Stimulated activated CD4-positive, alpha-beta T cell treated with anti-CD3 and anti-CD28 coated beads, Interleukin-4, amount 100 ng/mL, for 4 hours (primary cell): ENCODE measurements around the gene KIAA2012.
A peak's percentile ranks its signal among the peaks of the same experiment; 100 is the strongest.

ENCODE experiments used
- DNase-seq, 2 experiments: peaks; one replicate each; pipeline ENCODE4 v3.0.0-alpha.2; 2020

The KIAA2012 gene

DNA sequence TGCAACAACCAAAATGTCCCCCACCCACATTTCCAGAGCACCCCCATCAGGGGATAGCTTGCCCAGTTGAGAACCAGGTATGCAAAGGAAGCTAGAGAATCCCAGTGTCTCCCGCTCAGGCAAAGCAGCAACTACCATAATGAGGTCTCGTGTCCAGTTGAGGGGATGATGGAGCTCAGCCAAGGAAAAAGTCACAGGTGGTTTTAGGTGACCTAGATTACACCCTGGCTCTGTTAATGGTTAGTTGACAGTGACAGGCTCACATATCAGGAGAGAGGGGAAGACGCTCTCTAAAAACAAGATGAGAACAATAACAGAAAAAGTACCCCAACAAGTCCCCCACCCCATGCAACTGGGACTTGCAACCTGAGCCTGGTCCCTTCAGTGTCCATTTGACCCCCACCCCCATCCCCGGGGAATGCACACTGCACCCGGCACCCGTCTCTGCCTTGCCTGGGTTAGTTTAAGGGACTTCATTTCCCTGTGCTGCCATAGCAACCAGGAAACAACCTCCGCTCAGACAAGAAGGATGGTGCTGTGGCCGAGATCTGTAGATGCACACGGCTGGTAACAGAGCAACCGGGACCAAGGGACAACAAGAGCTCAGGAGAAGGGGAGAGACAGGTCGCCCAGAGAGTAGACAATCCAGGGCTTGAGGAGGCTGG, at the start of gene KIAA2012:
Gene KIAA2012, plus strand, starts transcription at position 519 of the 665 bp plus-strand sequence. CDS start 373 bp downstream, outside the sequence.
- no peak for DNase-seq

DNA sequence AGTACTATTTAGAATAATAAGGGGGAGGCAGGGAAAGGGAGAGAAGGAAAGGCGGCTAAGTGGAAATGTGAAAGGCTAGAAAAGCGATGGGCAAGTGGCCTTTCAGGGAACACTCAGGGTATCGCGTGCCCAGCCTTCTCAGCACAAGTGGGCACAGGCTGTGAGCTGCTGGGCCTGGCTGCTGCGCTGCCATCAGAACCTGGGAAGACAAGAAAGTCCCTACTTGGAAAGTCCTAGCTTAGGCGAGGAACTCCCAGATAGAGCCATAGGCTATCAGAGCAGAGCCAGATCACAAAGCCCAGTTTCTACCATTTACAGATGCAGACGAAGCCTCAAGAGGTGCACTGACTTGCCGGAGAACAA, 49.2 kb upstream of the KIAA2012 start:
- no peak for DNase-seq

DNA sequence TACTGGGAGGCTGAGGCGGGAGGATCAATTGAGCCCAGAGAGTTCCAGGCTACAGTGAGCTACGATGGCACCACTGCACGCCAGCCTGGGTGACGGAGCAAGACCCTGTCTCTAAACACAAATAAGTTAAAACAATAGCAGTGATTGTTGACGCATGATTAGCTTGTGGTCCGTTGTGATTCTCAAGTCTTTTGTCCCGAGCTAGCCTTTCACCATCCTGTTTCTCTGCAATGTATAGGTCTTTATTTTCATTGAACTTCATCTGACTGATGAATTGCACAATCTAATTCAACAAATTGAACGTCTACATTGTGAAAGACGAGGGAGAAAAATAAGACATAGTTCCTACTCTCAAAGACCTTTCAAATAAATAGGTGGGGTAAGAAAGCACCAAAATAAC, 48.2 kb upstream of the KIAA2012 start:
- DNase-seq, result no peak

DNA sequence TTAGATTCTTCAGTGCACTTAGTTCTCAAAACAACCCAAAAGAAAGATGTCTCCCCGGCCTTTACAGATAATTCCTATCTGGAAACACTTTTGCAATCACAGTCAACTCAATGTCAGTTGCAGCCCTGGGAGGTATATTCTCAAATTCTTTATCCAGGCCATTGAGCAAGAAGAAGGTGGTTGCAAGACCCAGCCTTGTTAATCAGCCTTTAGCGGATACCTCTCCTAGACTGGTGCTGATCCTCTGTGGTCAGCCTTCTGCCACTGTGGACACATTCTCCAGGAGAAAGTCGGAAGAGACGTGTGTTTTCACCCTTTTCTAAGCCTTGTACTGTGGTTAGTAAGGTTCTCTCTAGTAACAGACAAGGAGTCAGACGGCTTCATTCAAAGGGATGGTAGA, 47.2 kb upstream of the KIAA2012 start:
- no peak for DNase-seq

DNA sequence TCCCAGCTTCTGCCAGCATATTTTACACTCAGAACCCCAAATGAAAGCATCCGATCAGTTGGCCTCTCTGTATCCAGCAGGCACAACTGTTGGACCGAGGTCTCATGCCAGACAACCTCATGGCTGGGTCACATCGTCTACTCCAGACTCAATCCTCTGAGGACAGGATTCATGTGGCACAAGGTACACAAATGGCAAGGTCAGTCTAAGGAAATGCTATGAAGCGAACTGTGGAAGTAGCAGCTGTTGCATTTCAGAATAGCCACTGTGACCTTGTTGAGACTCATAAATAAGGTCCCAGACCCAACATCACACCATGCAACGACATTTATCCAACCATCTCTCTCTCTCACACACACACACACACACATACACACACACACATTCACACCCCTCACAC, 46.5 kb upstream of the KIAA2012 start:
- no peak for DNase-seq

DNA sequence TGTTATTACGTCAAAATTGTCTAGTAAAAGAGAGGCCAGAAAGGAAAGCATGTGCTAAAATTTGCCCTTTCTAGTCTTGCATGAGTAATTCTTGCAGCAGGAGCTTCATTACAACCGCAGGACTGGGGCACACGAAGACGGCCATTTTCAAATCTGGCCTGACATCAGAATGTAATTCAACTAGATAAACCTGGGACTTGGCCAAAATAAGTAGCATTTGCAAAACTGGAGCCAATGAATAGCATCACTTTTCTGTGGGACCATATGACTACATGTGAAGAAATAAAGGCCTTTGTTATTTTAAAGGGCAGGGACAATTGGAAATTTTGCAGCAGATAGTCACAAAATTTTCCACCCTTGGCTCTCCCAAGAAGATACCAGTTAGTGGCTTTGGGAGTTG, 42.4 kb upstream of the KIAA2012 start:
- DNase-seq, result no peak

DNA sequence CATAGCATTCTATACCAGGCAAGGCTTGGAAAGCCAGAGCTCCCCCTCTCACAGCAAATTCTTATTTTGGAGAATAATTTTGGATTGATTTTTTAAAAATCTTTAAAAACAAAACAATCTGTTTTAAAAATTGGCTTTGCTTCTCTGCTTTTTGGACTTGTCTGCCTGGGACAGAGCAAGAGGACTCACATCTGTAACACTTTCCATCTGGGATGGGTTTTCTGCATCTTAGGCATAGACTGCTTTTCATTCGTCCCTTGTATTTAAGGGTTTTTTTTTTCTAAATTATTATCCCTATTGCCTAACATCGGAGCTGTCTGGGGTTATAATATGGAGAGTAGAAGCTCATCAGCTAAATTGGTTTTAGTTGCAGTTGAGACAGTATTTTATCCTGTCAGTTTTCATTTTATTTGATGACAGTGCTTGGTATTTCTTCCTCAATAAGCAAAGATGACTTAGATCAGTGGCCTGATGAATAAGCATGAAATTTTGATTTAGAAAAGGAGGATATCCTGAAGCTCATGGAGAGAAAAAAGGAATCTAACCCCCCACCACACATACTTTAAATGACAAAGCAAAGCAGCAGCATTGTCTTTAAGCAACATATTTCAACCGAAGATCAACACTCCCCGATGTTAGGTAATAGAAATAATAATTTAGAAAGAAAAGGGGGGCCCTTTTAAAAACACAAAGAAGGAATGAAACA, 41.7 kb upstream of the KIAA2012 start:
- no peak for DNase-seq

DNA sequence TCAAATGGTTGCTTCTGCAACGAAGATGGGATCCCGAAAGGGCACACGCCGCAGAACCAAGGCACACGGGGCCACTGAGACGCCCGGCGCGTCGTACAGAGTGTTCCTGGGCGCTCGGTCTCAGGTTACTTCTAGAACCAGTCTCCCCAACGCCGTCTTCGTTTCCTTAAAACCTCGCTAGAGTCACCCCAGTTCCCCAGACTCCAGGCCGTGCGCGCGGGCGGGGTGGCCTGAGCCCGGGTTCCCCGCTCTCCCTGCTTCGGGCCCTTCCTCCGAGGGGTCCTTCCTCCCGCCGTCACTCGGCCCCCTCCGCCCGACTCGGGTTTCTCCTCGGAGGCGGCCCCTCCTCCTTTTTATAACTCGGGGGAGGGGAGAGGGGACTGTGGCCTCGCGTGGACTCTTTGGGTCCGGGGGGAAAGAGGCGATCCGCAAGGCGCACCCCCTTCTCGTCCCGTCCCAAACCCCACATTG, 40.2 kb upstream of the KIAA2012 start:
- peak in 1 of 2 experiments; percentile 12 for DNase-seq

DNA sequence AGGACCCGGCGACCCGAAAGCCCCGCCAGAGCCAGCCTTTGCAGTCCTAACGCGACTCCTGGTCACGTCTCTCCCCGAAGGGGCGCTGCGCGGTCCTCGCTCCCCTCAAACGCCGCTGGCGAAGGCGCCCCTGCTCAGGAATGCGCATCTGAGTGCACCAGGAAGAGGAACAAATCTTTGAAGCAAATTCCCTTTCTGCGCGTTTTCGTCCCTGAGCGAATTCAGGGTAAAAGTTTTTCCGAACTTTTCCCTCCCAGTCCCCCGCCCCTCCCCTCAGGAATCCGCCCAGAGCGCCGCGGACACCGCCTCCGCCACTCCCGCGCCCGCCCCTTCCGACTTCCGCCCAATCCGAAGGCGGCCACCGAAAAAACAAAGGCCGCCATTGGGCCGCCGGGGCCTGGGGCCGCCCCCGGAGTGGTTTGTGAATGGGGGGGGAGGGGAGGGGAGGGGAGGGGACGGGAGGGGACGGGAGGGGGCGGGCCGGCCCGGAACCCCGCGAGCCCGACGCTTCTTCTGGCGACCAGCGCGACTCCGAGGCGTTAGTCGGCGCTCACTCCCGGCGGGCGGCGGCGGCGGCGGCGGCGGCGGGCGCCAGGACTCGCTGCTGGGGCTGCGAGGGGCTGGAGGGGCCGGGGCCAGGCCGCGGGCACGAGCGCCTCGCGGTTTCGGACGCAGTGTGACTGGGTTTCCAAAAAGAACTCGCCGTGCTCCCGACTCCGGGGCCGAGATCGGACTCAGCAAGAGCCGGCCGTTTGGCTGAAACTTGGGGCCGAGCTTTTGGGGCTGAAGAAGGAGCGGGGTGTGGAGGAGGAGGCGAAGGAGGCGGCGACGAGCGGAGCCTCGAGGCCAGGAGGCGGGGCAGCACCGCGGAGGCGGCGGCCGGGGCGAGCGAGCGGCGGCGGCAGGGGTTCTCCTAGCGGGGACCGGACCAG, 39.5 kb upstream of the KIAA2012 start, which contains the start of gene FZD7:
Gene FZD7, plus strand, starts transcription at position 539 of the 932 bp plus-strand sequence. CDS start 793 bp downstream, outside the sequence.
- peak; percentile 79 to 84 for DNase-seq

DNA sequence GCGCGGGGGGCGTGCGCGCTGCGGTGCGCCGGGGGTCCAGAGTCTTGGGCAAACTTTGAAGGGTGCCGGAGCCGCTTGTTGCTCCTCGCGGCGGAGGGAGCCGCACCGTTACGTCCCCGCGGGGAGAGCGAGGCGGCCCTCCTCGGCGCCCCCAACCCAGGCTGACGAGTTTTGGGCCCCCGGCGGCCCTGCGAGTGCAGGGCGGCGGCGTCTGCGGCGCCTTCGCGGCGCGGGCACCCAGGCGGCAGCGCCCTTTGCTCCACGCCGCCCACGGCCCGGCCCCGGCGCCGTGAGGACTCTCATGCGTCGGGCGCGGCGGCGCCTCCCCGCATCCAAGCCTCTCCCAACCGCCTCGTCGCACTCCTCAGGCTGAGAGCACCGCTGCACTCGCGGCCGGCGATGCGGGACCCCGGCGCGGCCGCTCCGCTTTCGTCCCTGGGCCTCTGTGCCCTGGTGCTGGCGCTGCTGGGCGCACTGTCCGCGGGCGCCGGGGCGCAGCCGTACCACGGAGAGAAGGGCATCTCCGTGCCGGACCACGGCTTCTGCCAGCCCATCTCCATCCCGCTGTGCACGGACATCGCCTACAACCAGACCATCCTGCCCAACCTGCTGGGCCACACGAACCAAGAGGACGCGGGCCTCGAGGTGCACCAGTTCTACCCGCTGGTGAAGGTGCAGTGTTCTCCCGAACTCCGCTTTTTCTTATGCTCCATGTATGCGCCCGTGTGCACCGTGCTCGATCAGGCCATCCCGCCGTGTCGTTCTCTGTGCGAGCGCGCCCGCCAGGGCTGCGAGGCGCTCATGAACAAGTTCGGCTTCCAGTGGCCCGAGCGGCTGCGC, 38.6 kb upstream of the KIAA2012 start:
- DNase-seq, result peak; percentile 15 to 26

DNA sequence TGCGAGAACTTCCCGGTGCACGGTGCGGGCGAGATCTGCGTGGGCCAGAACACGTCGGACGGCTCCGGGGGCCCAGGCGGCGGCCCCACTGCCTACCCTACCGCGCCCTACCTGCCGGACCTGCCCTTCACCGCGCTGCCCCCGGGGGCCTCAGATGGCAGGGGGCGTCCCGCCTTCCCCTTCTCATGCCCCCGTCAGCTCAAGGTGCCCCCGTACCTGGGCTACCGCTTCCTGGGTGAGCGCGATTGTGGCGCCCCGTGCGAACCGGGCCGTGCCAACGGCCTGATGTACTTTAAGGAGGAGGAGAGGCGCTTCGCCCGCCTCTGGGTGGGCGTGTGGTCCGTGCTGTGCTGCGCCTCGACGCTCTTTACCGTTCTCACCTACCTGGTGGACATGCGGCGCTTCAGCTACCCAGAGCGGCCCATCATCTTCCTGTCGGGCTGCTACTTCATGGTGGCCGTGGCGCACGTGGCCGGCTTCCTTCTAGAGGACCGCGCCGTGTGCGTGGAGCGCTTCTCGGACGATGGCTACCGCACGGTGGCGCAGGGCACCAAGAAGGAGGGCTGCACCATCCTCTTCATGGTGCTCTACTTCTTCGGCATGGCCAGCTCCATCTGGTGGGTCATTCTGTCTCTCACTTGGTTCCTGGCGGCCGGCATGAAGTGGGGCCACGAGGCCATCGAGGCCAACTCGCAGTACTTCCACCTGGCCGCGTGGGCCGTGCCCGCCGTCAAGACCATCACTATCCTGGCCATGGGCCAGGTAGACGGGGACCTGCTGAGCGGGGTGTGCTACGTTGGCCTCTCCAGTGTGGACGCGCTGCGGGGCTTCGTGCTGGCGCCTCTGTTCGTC, 37.7 kb upstream of the KIAA2012 start:
- peak in 1 of 2 experiments; percentile 36 for DNase-seq

DNA sequence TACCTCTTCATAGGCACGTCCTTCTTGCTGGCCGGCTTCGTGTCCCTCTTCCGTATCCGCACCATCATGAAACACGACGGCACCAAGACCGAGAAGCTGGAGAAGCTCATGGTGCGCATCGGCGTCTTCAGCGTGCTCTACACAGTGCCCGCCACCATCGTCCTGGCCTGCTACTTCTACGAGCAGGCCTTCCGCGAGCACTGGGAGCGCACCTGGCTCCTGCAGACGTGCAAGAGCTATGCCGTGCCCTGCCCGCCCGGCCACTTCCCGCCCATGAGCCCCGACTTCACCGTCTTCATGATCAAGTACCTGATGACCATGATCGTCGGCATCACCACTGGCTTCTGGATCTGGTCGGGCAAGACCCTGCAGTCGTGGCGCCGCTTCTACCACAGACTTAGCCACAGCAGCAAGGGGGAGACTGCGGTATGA, 37.1 kb upstream of the KIAA2012 start:
- DNase-seq, result no peak

DNA sequence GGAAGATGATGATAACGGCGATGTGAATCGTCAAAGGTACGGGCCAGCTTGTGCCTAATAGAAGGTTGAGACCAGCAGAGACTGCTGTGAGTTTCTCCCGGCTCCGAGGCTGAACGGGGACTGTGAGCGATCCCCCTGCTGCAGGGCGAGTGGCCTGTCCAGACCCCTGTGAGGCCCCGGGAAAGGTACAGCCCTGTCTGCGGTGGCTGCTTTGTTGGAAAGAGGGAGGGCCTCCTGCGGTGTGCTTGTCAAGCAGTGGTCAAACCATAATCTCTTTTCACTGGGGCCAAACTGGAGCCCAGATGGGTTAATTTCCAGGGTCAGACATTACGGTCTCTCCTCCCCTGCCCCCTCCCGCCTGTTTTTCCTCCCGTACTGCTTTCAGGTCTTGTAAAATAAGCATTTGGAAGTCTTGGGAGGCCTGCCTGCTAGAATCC, 36.4 kb upstream of the KIAA2012 start:
- no peak for DNase-seq

DNA sequence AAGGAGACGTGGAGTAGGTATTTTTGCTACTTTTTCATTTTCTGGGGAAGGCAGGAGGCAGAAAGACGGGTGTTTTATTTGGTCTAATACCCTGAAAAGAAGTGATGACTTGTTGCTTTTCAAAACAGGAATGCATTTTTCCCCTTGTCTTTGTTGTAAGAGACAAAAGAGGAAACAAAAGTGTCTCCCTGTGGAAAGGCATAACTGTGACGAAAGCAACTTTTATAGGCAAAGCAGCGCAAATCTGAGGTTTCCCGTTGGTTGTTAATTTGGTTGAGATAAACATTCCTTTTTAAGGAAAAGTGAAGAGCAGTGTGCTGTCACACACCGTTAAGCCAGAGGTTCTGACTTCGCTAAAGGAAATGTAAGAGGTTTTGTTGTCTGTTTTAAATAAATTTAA, 36.0 kb upstream of the KIAA2012 start:
- no peak for DNase-seq

DNA sequence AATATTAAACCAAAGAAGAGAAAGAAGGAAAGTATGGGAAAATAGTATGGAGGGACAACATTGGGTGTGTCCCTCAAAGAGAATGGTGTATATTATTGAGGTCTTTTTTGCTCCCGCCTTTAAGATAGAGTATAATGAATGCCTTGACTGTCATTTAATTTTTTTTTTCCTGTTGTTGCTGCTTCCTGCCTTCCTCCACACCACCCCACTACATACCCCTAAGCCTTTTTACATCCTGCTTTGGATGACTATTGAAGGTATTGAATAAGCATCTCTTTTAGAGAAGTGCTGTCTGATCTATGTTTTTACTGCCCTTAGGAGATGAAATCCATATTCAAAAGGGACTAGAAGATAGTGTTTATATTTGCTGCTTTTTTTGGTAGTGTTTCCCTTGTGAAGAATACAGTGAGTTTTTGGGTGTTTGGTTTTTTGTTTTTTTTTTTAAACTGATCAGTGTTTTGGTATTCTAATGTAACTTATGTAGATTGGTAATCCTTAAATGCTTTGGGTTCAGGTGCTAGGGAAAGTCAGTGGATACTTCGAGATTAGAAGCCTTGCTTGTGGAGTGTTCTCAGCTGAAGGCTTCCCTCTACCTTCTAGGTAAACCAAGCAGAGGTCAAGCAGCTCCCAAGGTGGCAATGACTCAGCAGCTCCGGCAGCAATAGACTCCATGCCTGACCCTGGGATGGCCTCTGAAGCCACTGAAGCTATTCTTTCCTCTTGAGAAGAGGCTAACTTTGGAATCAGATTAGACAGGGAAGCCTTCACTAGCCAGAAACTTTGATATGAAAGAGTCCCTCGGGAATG, 34.4 kb upstream of the KIAA2012 start:
- no peak for DNase-seq

DNA sequence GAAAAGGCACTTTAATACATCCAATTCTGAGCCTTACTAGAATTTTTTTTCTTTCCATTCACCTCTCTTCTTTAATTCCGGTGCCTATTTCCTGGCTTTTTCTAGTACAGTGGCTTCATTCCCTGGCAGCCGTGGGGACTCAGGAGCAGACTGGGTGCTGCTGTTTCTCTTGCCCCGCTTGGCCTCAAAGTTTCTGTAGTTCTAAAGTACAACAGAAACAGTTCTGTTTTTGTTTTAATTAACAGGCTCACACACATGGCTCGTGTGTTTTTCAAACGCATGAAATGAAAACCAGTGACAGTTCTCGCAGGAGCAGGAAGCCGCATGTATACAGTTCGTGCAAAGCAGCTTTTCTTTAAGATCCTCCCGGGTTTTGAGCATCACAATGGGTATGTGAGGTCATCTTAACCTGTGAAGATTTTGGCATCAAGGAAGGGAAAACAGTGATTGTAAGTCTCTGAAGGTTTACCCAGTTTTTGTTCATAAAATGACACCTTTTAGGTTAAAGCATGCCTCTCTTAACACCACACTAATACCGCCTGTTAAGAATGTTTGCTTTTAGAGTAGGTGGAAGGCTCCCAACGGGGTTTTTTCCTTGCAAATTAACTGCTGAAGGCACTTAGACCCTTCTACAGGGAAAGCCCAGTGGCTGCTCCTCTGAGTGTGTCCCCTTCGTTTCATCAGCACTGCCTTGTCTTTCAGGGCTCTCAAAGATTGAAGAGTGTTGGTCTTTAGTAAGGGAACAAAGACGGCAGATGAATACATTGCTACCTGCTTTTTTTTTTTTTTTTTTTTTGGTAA, 33.6 kb upstream of the KIAA2012 start:
- DNase-seq, result no peak

DNA sequence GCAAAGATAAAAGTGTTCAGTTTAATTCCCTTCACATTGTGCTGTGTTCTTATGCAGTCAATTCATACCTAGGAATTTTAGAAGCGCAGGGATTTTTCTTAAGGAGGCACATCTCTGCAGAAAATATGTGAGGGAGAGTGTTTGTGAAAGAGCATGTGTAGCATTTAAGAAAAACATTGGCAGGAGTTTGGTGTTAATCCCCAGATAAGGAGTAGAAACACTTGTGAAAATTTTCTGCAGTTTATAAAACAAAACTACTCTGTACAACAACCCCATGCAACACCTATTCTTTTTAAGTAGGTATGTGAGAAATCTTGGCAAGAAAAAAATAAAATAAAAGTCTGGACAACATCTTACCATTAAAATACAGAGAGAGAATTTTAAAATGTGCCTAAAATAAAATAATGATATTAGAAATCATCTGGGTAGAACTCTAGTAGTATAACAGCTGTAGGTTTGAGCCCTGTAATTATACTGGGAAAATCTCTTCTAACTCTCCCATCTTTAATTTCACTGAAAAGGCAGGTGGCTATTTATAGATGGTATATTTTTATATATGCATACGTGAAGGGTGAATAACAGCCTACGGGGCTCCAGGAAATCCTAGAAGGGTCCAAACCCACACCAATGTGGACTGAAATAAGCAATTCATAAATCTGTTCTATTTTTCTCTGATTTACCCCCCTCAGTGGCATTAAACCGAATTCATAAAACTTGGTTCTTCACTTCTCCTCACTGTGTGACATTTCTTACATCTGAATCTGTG, 32.8 kb upstream of the KIAA2012 start:
- DNase-seq, result no peak

DNA sequence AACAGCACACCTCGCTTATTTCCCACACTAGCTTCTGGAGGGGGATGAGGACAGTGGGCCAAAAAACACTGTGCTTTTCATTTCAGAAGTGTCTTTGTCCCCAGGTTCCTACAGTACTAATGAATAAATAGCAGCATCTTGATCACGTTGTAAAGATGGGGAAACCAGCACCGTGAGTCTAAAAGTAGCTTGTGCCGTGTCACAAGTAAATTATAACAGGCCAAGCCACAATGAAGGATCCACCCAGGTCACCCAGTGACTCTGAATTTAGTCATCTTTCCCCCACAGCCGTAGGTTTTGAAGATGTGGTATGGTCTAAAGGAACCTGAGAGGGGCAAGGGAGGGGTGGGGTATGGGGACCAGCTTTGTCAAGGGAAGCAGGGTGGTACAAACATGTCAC, 30.6 kb upstream of the KIAA2012 start:
- no peak for DNase-seq

DNA sequence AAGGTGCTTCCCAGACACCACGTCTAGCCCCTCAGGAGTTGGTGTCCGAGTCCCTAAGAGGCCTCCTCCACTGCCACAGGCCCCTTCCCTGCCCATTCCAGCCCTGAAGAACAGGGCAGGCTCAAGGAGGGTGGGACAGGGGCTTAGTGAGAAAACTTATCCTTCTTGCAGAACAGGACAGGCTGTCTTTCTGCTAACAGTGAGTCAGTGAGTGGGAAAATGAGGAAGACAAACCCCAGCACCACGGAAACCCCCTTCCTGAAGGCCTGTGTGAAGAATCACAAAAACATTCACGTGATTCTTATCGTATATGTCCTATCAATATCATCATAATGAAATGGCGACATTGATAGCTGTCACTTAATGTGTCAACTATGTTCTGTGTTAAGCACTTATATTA, 29.6 kb upstream of the KIAA2012 start:
- DNase-seq, result no peak
